Hepatocyte (in vitro differentiated cells): ENCODE measurements around the gene ABO. TPM values are rescaled to one million over a fixed set of nuclear protein-coding genes. Genes with fewer than 3 reads are reported as not detected.
"Not testable (repeated sequence)": the region's sequence is repeated elsewhere in the genome, so short reads cannot be mapped to it uniquely, and the experiment has no call there.

Source experiments
- DNase-seq: peaks from one replicate; pipeline ENCODE4 v3.0.0-alpha.2; 2016; ENCODE audit warnings: low spot score
- H2AFZ ChIP-seq: fragments of 200-600 bp; sonication (generic); 2 replicates; pipeline ENCODE4 v1.6.0; 2016; ENCODE audit warnings: antibody characterized with exemption, mild to moderate bottlenecking
- H3K27ac ChIP-seq: fragments of 200-600 bp; sonication (generic); 2 replicates; pipeline ENCODE4 v1.5.1; 2016; ENCODE audit warnings: mild to moderate bottlenecking
- H3K27me3 ChIP-seq: fragments of 200-600 bp; sonication (generic); 2 replicates; pipeline ENCODE4 v1.6.1; 2016
- H3K36me3 ChIP-seq: fragments of 200-600 bp; sonication (generic); replicated peaks from 2 replicates; pipeline ENCODE4 v1.5.1; 2016; ENCODE audit warnings: low read depth; ENCODE audit not compliant: insufficient read depth
- H3K4me1 ChIP-seq: fragments of 200-600 bp; sonication (generic); 2 replicates; pipeline ENCODE4 v1.5.1; 2016; ENCODE audit warnings: mild to moderate bottlenecking, moderate library complexity; ENCODE audit not compliant: insufficient read depth
- H3K4me2 ChIP-seq: fragments of 200-600 bp; sonication (generic); 2 replicates; pipeline ENCODE4 v1.6.0; 2016
- H3K4me3 ChIP-seq: fragments of 200-600 bp; sonication (generic); 2 replicates; pipeline ENCODE4 v1.5.1; 2016; ENCODE audit warnings: mild to moderate bottlenecking
- H3K79me2 ChIP-seq: fragments of 200-600 bp; sonication (generic); 2 replicates; pipeline ENCODE4 v1.6.0; 2017; ENCODE audit warnings: mild to moderate bottlenecking
- H3K9me2 ChIP-seq: fragments of 200-600 bp; sonication (generic); replicated peaks from 2 replicates; pipeline ENCODE4 v1.6.0; 2017; ENCODE audit warnings: mild to moderate bottlenecking; ENCODE audit not compliant: insufficient read depth
- H3K9me3 ChIP-seq: fragments of 200-600 bp; sonication (generic); 2 replicates; pipeline ENCODE4 v1.5.1; 2016; ENCODE audit warnings: low read depth, mild to moderate bottlenecking
- H4K20me1 ChIP-seq: fragments of 200-600 bp; sonication (generic); 2 replicates; pipeline ENCODE4 v1.6.0; 2016; ENCODE audit warnings: mild to moderate bottlenecking; ENCODE audit not compliant: insufficient read depth, poor library complexity, severe bottlenecking
- CTCF ChIP-seq: fragments of 200-600 bp; sonication (generic); IDR thresholded peaks from 2 replicates; pipeline ENCODE4 v1.5.1; 2016; ENCODE audit warnings: antibody characterized with exemption, mild to moderate bottlenecking; ENCODE audit not compliant: poor library complexity
- EZH2 ChIP-seq: fragments of 200-600 bp; sonication (generic); IDR thresholded peaks from 2 replicates; pipeline ENCODE4 v1.6.1; 2016; ENCODE audit warnings: antibody characterized with exemption, mild to moderate bottlenecking, borderline replicate concordance
- EZH2phosphoT487 ChIP-seq: fragments of 200-600 bp; sonication (generic); IDR thresholded peaks from one replicate; pipeline ENCODE4 v1.6.1; 2018; ENCODE audit warnings: antibody characterized with exemption, mild to moderate bottlenecking, low read depth, moderate library complexity; ENCODE audit not compliant: unreplicated experiment, severe bottlenecking
- WGBS: methylation state at CpG from one replicate; pipeline ENCODE4 v1.1.6; 2016; ENCODE audit warnings: low lambda C conversion rate; ENCODE audit errors: missing lambda C conversion rate; 5-methylcytosine and 5-hydroxymethylcytosine counted together
- polyA plus RNA-seq: library from polyadenylated mRNA; unstranded; fragments of >200 nt; fragmentation: Nextera tagmentation; extraction: Ambion mirVana; gene quantifications from 2 replicates; pipeline ENCODE4 v1.2.1, GENCODE V29; 2016
- total RNA-seq: library from RNA; depleted of rRNA; stranded (reverse); fragments of >200 nt; gene quantifications from 2 replicates; pipeline ENCODE4 v1.2.3, GENCODE V29; 2014

Gene ABO
- total and polyA plus RNA-seq, 2 experiments from 2014 or later, result 4.8 to 15.7 TPM

- no peak for DNase-seq
- H3K79me2 ChIP-seq, result no peaks in the 10 kb centered on the region
- no peaks in the 10 kb centered on the region for H4K20me1 ChIP-seq
- no peaks in the 10 kb centered on the region for H3K9me3 ChIP-seq
- TF ChIP-seq EZH2phosphoT487 (no peak), CTCF (no peak), EZH2 (no peak)
- no peaks in the 10 kb centered on the region for H3K4me1 ChIP-seq
- no peaks in the 10 kb centered on the region for H3K27me3 ChIP-seq
- no peak overlapping the region for H2AFZ ChIP-seq
- H3K4me3 ChIP-seq, result no peak overlapping the region
- no peaks in the 10 kb centered on the region for H3K9me2 ChIP-seq
- no peaks in the 10 kb centered on the region for H3K36me3 ChIP-seq
- 95% methylated on average over 14 of the region's 14 CpGs for WGBS
- no peak overlapping the region for H3K4me2 ChIP-seq
- H3K27ac ChIP-seq, result no peak overlapping the region
Measured at GRCh38 chr9:133322701-133323100, 47.7 kb upstream of the ABO start.

- H3K27ac ChIP-seq, result no peak overlapping the region
- H3K9me3 ChIP-seq, result no peaks in the 10 kb centered on the region
- H2AFZ ChIP-seq, result no peak overlapping the region
- no peaks in the 10 kb centered on the region for H4K20me1 ChIP-seq
- H3K4me2 ChIP-seq, result no peak overlapping the region
- TF ChIP-seq EZH2 (no peak), CTCF (no peak), EZH2phosphoT487 (no peak)
- H3K27me3 ChIP-seq, result no peaks in the 10 kb centered on the region
- WGBS, result 91% methylated on average over 13 of the region's 13 CpGs
- no peaks in the 10 kb centered on the region for H3K79me2 ChIP-seq
- H3K4me1 ChIP-seq, result no peaks in the 10 kb centered on the region
- no peak for DNase-seq
- no peaks in the 10 kb centered on the region for H3K9me2 ChIP-seq
- no peaks in the 10 kb centered on the region for H3K36me3 ChIP-seq
- no peak overlapping the region for H3K4me3 ChIP-seq
Measured at GRCh38 chr9:133321411-133321935, 46.5 kb upstream of the ABO start.

- no peak overlapping the region for H3K4me2 ChIP-seq
- 85% methylated on average over 13 of the region's 13 CpGs for WGBS
- TF ChIP-seq EZH2 (no peak), EZH2phosphoT487 (no peak), CTCF (no peak)
Measured at GRCh38 chr9:133320421-133320881, 45.5 kb upstream of the ABO start.

GRCh38 chr9:133317551-133317950, 42.5 kb upstream of the ABO start:
- H3K4me1 ChIP-seq, H3K27me3 ChIP-seq, H3K4me2 ChIP-seq, H3K36me3 ChIP-seq, H3K27ac ChIP-seq, H3K9me2 ChIP-seq, H3K79me2 ChIP-seq, H4K20me1 ChIP-seq, H3K9me3 ChIP-seq, DNase-seq, H2AFZ ChIP-seq, H3K4me3 ChIP-seq: not testable (repeated sequence)
- 79% methylated on average over 13 of the region's 13 CpGs for WGBS

More at GRCh38 chr9:133320421-133320881, 45.5 kb upstream of the ABO start:
- H3K9me2 ChIP-seq, result no peaks in the 10 kb centered on the region
- H3K4me3 ChIP-seq, result no peak overlapping the region
- no peak for DNase-seq
- no peaks in the 10 kb centered on the region for H4K20me1 ChIP-seq
- H3K27me3 ChIP-seq, result no peaks in the 10 kb centered on the region
- no peaks in the 10 kb centered on the region for H3K79me2 ChIP-seq
- no peaks in the 10 kb centered on the region for H3K36me3 ChIP-seq
- no peak overlapping the region for H3K27ac ChIP-seq
- no peaks in the 10 kb centered on the region for H3K9me3 ChIP-seq
- H2AFZ ChIP-seq, result no peak overlapping the region
- H3K4me1 ChIP-seq, result no peaks in the 10 kb centered on the region
